ENCODE measurements around the gene TAP1.
"Not testable (repeated sequence)": the region's sequence is repeated elsewhere in the genome, so short reads cannot be mapped to it uniquely, and the experiment has no call there.

The TAP1 gene

GRCh38 chr6:32838114-32838958 lies 15.2 kb downstream of the TAP1 start, which contains the start of gene TAP2:
Gene TAP2, minus strand, starts transcription at chr6:32838739. Its CDS starts 506 bp downstream, at chr6:32838233.
- DNase-seq = peak; percentile 99

GRCh38 chr6:32837651-32838113 lies 15.8 kb downstream of the TAP1 start:
- no peak for DNase-seq

- DNase-seq = no peak
These were observed 16.6 kb downstream of the TAP1 start for GRCh38 chr6:32836873-32837272.

GRCh38 chr6:32835167-32835893 lies 18.2 kb downstream of the TAP1 start:
- DNase-seq = no peak

- DNase-seq = no peak
These were observed 19.8 kb downstream of the TAP1 start for GRCh38 chr6:32833664-32834063.

GRCh38 chr6:32832535-32832934 lies 21.0 kb downstream of the TAP1 start:
- DNase-seq = no peak

- DNase-seq = no peak
These were observed 22.6 kb downstream of the TAP1 start for GRCh38 chr6:32830936-32831335.

GRCh38 chr6:32830017-32830416 lies 23.5 kb downstream of the TAP1 start:
- no peak for DNase-seq

- no peak for DNase-seq
These were observed 24.0 kb downstream of the TAP1 start for GRCh38 chr6:32829495-32829894.

GRCh38 chr6:32827025-32827424 lies 26.5 kb downstream of the TAP1 start:
- no peak for DNase-seq

- no peak for DNase-seq
These were observed 27.5 kb downstream of the TAP1 start for GRCh38 chr6:32825966-32826365.

GRCh38 chr6:32819729-32820128 lies 33.8 kb downstream of the TAP1 start:
- DNase-seq = no peak

GRCh38 chr6:32818867-32819266 lies 34.6 kb downstream of the TAP1 start:
- DNase-seq = no peak

GRCh38 chr6:32816746-32817204 lies 36.7 kb downstream of the TAP1 start, which contains the start of gene HLA-DOB:
Gene HLA-DOB, minus strand, starts transcription at chr6:32817002. Its CDS starts 51 bp downstream, at chr6:32816951.
- no peak for DNase-seq

GRCh38 chr6:32815996-32816395 lies 37.5 kb downstream of the TAP1 start:
- no peak for DNase-seq

- DNase-seq = no peak
These were observed 38.4 kb downstream of the TAP1 start for GRCh38 chr6:32815115-32815514.

- DNase-seq = no peak
These were observed 39.4 kb downstream of the TAP1 start for GRCh38 chr6:32814145-32814544.

GRCh38 chr6:32809171-32809570 lies 44.3 kb downstream of the TAP1 start:
- no peak for DNase-seq

- no peak for DNase-seq
These were observed 46.4 kb downstream of the TAP1 start for GRCh38 chr6:32807020-32807580.

GRCh38 chr6:32805404-32805803 lies 48.1 kb downstream of the TAP1 start:
- not testable (repeated sequence) for DNase-seq

GRCh38 chr6:32803416-32803815 lies 50.1 kb downstream of the TAP1 start:
- DNase-seq = no peak

GRCh38 chr6:32799740-32800139 lies 53.8 kb downstream of the TAP1 start:
- no peak for DNase-seq

GRCh38 chr6:32799168-32799567 lies 54.3 kb downstream of the TAP1 start:
- DNase-seq = no peak
